ENCODE data around the gene HAAO.

GRCh38 chr2:42791606-42792005 is 777 bp downstream of the HAAO start:
- TF ChIP-seq CTCF (IDR thresholded peaks at IDR 0.05; ENCODE audit: insufficient read depth, low read depth, low read length): no peak
- TF ChIP-seq EZH2 (IDR thresholded peaks at IDR 0.05; ENCODE audit: insufficient read depth, low read length): no peak
